Pancreas (tissue), 10 donors: ENCODE measurements around the gene NF1. TPM values are rescaled to one million over a fixed set of nuclear protein-coding genes. Genes with fewer than 3 reads are reported as not detected.

Experiments used
- ATAC-seq, 4 donors: fragments of 200-7000 bp; cut with Tn5 transposase; one replicate each; pipeline versions ENCODE4 v1.8.0 to v1.9.1; 2020; ENCODE audit warnings: mild to moderate bottlenecking in 4 of 4, moderate library complexity in 4 of 4
- DNase-seq, 6 donors: peaks; one replicate each; pipeline ENCODE4 v3.0.0-alpha.2; 2020
- FAIRE-seq: peaks from 2 replicates; lab custom pipeline; 2012; peaks lifted over from hg19 to GRCh38; lab: Jason Lieb, UNC
- H3K27ac ChIP-seq, 4 donors: fragments of 200-600 bp; sonication (generic); 1 replicate in 3 of 4; 2 replicates in 1 of 4; pipeline versions ENCODE4 v1.5.0 to v1.8.0; 2020
- H3K27me3 ChIP-seq, 4 donors: fragments of 200-600 bp; one replicate each; pipeline ENCODE4 v1.8.0; 2021
- H3K36me3 ChIP-seq, 3 donors: fragments of 200-600 bp; sonication (generic) in 1 of 3; one replicate each; pipeline versions ENCODE4 v1.5.0 to v1.8.0; 2020 to 2021
- H3K4me1 ChIP-seq, 3 donors: fragments of 200-600 bp; one replicate each; pipeline ENCODE4 v1.8.0; 2021
- H3K4me3 ChIP-seq, 4 donors: fragments of 200-600 bp; sonication (generic) in 2 of 4; one replicate each; pipeline versions ENCODE4 v1.5.0 to v1.8.0; 2020 to 2021
- H3K9me3 ChIP-seq, 4 donors: fragments of 200-600 bp; one replicate each; pipeline ENCODE4 v1.8.0; 2021
- WGBS, 2 donors: extraction: QIAGEN DNeasy Blood & Tissue Kit; methylation state at CpG; one replicate each; pipeline ENCODE4 v1.1.7; 2013; 5-methylcytosine and 5-hydroxymethylcytosine counted together
- intact Hi-C, 3 donors: fragments of 100-400 bp; cut with DNase I; formaldehyde crosslinking; loops; one replicate each; pipeline versions ENCODE4 v1.11.1 to v1.14.2; 2022
- polyA plus RNA-seq, 2 donors: library from polyadenylated mRNA; stranded (reverse); fragments of 200-250 nt; gene quantifications; one replicate each; pipeline ENCODE4 v1.2.3, GENCODE V29; 2013
- total RNA-seq, 6 donors: library from RNA; stranded (reverse); fragmentation: NEBNext Ultra II Directional in 4 of 6; extraction: Animal tissue kit (Norgen Biotek cat#: 25700) in 4 of 6; gene quantifications; one replicate each; pipeline versions ENCODE4 v1.2.1 to v1.2.4, GENCODE V29; 2021 to 2023
- TF ChIP-seq, protein P1 (sequence below), 4 donors: fragments of 200-600 bp; sonication (generic) in 3 of 4; IDR thresholded peaks; one replicate each; pipeline versions ENCODE4 v1.5.0 to v1.8.0; 2021; ENCODE audit warnings: antibody characterized with exemption in 4 of 4
- donor health status: healthy with polysubstance abuse.
- donor health status: DM: no; HTN: no; CAD: no; lungs with moderate emphysema.
- donor health status: DM: no; HTN: no; CAD: no.
- donor health status: control.
- donor health status: control.
- donor health status: Bipolar disorder and iron deficiency.
- donor health status: DM: yes; HTN: yes; CAD: no.
- donor health status: DM: no; HTN: no; CAD: no.
- donor health status: DM: no; HTN: no; CAD: no.
- donor health status: DM: yes; HTN: yes; CAD: no.

Gene NF1
- total and polyA plus RNA-seq, 8 donors, result 6.6 to 38.4 (median 27.8) TPM

DNA sequence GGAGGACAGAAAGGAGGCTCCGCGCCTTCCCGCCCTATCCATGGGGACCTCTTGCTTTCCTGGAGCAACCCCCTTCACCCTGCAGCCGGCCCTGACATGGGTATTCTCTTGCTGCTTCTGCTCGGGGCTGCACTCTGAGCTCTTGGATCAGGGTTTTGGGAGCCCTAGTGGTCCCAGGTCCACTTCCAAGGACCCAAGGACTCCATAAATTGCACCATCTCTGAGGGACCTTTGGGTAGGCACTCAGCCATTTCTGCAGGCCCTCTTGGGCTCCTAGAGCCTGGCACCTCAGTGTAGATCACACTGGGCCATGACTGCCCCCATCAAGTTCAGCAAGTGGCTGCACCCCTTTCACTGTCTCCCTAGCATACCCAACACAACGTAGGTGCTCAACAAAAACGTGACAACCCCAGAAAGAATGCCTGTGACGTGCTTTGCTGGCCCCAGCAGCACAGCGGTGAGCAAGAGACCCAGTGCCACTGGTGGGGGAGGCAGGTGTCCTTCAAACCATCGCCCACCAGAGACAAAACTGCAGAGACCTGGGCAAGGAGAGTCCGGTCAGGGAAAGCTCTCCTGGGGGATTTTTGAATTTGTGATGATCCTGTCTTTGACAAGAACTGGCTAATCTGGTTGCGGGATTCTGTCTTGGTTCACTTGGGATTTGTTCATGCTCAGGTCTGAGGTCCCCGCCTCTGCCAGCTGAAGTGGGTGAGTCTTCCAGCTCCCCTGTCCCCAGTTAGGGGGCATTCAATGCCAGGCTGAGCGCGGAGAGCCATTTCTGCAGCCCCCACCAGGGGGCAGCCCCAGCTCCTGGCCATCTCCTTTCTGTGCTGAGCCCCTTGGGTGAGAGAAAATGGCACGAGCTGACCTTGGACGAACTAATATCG, 294.2 kb downstream of the NF1 start:
- FAIRE-seq, result no peak
- intact Hi-C loops, result no loop called here

DNA sequence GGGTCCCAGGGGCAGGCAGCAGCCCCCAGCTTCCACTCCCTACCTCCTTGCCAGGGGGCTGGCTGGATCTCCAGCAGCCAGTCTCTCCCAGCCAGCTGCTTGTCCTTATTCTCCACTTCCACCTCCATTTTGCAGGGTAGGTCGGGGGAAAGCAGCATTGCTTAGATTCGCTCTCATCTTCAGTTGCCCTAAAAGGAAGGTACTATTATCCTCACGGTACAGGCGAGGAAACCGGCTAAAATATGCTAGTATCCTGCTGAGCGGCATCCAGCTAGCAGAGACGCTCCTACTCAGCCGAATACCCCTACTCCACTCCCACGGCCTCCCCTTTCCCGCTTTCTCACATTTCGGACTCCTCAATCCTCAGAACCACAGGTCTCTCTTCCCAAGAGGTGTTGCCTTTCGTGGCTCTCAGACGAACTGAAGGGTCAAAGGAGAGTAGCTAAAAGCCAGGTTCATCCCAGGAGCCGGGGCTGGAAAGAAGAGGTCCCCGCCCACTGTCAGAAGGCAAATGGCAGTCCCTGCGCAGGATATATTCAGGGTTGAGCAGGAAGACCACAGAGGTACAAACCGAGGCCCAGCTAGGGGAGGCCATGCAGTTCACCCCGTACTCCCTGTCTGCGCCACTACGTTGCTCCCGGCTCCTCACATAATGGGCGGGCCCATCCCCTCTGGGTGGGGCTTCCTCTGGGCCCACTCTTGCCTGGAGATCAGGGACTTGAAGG, 295.0 kb downstream of the NF1 start:
- WGBS, 2 donors, result 64 to 65% methylated on average over 22 of the region's 22 CpGs

More for the DNA sequence above, 294.2 kb downstream of the NF1 start:
- ATAC-seq (peak in 3 of 4 donors; percentile 48 to 71 (median 51)), DNase-seq (peak in 1 of 6 donors; percentile 32)
- TF ChIP-seq, protein P1, sequence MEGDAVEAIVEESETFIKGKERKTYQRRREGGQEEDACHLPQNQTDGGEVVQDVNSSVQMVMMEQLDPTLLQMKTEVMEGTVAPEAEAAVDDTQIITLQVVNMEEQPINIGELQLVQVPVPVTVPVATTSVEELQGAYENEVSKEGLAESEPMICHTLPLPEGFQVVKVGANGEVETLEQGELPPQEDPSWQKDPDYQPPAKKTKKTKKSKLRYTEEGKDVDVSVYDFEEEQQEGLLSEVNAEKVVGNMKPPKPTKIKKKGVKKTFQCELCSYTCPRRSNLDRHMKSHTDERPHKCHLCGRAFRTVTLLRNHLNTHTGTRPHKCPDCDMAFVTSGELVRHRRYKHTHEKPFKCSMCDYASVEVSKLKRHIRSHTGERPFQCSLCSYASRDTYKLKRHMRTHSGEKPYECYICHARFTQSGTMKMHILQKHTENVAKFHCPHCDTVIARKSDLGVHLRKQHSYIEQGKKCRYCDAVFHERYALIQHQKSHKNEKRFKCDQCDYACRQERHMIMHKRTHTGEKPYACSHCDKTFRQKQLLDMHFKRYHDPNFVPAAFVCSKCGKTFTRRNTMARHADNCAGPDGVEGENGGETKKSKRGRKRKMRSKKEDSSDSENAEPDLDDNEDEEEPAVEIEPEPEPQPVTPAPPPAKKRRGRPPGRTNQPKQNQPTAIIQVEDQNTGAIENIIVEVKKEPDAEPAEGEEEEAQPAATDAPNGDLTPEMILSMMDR (IDR thresholded peaks at IDR 0.05), result peak; percentile 27 to 52 (median 38)
- Histone ChIP-seq H3K27ac (no peak overlapping the region), H3K4me1 (no peaks in the 10 kb centered on the region), H3K36me3 (no peaks in the 10 kb centered on the region), H3K9me3 (no peaks in the 10 kb centered on the region), H3K27me3 (peaks cover 0 to 9% (median 0%) of the 10 kb centered on the region in 4 donors), H3K4me3 (no peak overlapping the region)
- 42 to 45% methylated on average over 18 of the region's 18 CpGs for WGBS, 2 donors

DNA sequence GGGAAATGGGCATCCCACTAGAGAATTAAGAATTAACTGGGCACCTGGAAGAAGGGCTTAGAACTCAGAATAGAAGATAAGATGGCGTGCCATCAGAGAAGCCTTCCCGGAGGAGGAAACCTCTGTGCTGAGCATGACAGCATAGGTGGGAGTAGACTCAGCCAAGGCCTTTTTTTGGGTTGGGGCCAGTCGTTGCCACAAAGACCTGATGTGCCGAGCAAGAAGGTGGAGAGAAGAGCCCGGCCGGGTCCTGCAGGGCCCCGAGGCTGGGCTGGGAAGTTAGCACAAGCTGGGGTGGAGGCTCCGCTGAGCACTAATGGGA, 295.6 kb downstream of the NF1 start:
- Histone ChIP-seq H3K36me3 (no peaks in the 10 kb centered on the region), H3K27ac (no peak overlapping the region), H3K9me3 (no peaks in the 10 kb centered on the region), H3K4me3 (no peak overlapping the region), H3K27me3 (peaks cover 0 to 9% (median 0%) of the 10 kb centered on the region in 4 donors), H3K4me1 (no peaks in the 10 kb centered on the region)
- FAIRE-seq (no peak), DNase-seq (no peak), ATAC-seq (no peak)
- intact Hi-C loops, result no loop called here
- 80 to 88% methylated on average over 8 of the region's 8 CpGs for WGBS, 2 donors
- TF ChIP-seq, protein P1 (IDR thresholded peaks at IDR 0.05), result no peak

More for the DNA sequence above, 295.0 kb downstream of the NF1 start:
- H3K4me1 ChIP-seq, result no peaks in the 10 kb centered on the region
- peaks cover 0 to 9% (median 0%) of the 10 kb centered on the region in 4 donors for H3K27me3 ChIP-seq
- intact Hi-C loops, result no loop called here
- no peak overlapping the region for H3K27ac ChIP-seq
- ATAC-seq (no peak), DNase-seq (no peak), FAIRE-seq (no peak)
- no peaks in the 10 kb centered on the region for H3K36me3 ChIP-seq
- TF ChIP-seq, protein P1 (IDR thresholded peaks at IDR 0.05), result no peak
- H3K9me3 ChIP-seq, result no peaks in the 10 kb centered on the region
- H3K4me3 ChIP-seq, result no peak overlapping the region

DNA sequence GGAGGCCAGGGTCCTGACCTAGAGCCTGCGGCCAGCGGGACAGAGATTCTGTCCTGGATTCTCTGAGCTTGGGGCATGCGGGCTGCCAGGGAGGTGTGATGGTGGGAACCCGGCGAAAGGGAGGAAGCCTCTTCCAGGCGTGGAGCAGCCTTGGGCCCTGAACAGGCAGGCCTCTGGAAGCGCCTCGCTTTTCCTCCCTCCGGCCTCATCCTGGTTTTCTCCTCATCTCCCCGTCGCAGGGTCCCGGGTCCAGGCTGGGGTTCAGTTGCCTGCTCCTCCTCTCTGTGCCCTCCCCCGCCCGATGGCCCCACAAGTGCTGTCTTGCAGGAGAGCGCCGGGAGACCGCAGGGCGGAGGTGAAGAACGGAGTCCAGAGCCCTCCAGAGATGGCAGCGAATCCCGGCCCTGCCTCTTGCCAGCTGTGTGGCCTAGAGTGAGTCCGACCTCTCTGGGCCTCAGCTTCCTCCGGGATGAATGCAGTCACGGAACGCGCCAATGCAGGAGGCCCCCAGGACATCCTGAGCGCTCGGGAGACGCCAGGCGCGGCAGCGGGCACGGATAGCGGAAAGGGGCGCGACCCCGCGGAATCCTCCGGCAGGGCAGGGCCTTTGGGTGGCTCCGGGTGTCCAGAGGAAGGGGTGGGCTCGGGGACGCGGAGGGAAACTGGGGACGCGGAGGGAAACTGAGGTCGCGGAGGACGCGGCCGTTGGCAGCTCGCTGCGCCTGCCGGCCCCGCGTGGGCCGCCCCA, 296.1 kb downstream of the NF1 start:
- FAIRE-seq, result no peak
- 20 to 24% methylated on average over 27 to 55 of the region's 56 CpGs for WGBS, 2 donors

More for the DNA sequence above, 296.1 kb downstream of the NF1 start:
- DNase-seq (no peak), ATAC-seq (peak in 3 of 4 donors; percentile 5 to 14 (median 8))
- TF ChIP-seq, protein P1 (IDR thresholded peaks at IDR 0.05), result no peak
- Histone ChIP-seq H3K36me3 (no peaks in the 10 kb centered on the region), H3K27ac (no peak overlapping the region), H3K4me3 (peak overlapping the region in 2 of 4 donors; percentile 31 to 45), H3K27me3 (peaks cover 0 to 9% (median 0%) of the 10 kb centered on the region in 4 donors), H3K9me3 (no peaks in the 10 kb centered on the region), H3K4me1 (no peaks in the 10 kb centered on the region)
- intact Hi-C loops, result no loop called here
